Urinary bladder (tissue), 4 donors: Measurements from ENCODE around the gene TRIM3. TPM values are rescaled to one million over a fixed set of nuclear protein-coding genes. Genes with fewer than 3 reads are reported as not detected.
A peak's percentile ranks its signal among the peaks of the same experiment; 100 is the strongest.

Experiments
- DNase-seq: peaks from one replicate; pipeline ENCODE4 v3.0.0-alpha.2; 2015; ENCODE audit errors: extremely low spot score
- H3K27ac ChIP-seq: one replicate; pipeline ENCODE4 v1.5.1; 2013; ENCODE audit warnings: low read depth, mild to moderate bottlenecking, moderate library complexity
- H3K36me3 ChIP-seq: one replicate; pipeline ENCODE4 v1.6.1; 2013; ENCODE audit warnings: mild to moderate bottlenecking, moderate library complexity; ENCODE audit not compliant: insufficient read depth
- H3K4me1 ChIP-seq: one replicate; pipeline ENCODE4 v1.6.1; 2013; ENCODE audit warnings: mild to moderate bottlenecking, moderate library complexity; ENCODE audit not compliant: insufficient read depth
- H3K4me3 ChIP-seq: one replicate; pipeline ENCODE4 v1.5.1; 2013; ENCODE audit warnings: low read depth, low read length
- WGBS: extraction: QIAGEN DNeasy Blood & Tissue Kit; methylation state at CpG from one replicate; pipeline ENCODE4 v1.1.7; 2013; 5-methylcytosine and 5-hydroxymethylcytosine counted together
- polyA plus RNA-seq: library from polyadenylated mRNA; stranded (reverse); fragments of 200-250 nt; gene quantifications from one replicate; pipeline ENCODE4 v1.2.3, GENCODE V29; 2013
- total RNA-seq: library from RNA; depleted of rRNA; stranded (reverse); fragments of >200 nt; gene quantifications from one replicate; pipeline ENCODE4 v1.2.3, GENCODE V29; 2014
- donor health status: healthy with polysubstance abuse.
- donor health status: healthy.

Gene TRIM3
- total and polyA plus RNA-seq, 2 donors: 17.7 to 29.7 TPM

- DNase-seq: no peak
- no peak overlapping the region for H3K4me3 ChIP-seq
- H3K4me1 ChIP-seq: no peaks in the 10 kb centered on the region
- peaks cover 4% of the 10 kb centered on the region for H3K36me3 ChIP-seq
- no peak overlapping the region for H3K27ac ChIP-seq
- WGBS: 84% methylated on average over 6 of the region's 6 CpGs
These were observed 14.6 kb upstream of the TRIM3 start for GRCh38 chr11:6488342-6488741.

- WGBS: 90% methylated on average over 1 of the region's 1 CpG
- DNase-seq: no peak
- H3K4me3 ChIP-seq: no peak overlapping the region
- H3K27ac ChIP-seq: no peak overlapping the region
- H3K4me1 ChIP-seq: no peaks in the 10 kb centered on the region
- peaks cover 4% of the 10 kb centered on the region for H3K36me3 ChIP-seq
These were observed 13.2 kb upstream of the TRIM3 start for GRCh38 chr11:6486938-6487337.

- WGBS: 83% methylated on average over 3 of the region's 3 CpGs
- Histone ChIP-seq H3K36me3 (peaks cover 4% of the 10 kb centered on the region), H3K4me1 (no peaks in the 10 kb centered on the region), H3K27ac (no peak overlapping the region), H3K4me3 (no peak overlapping the region)
- DNase-seq: no peak
These were observed 12.5 kb upstream of the TRIM3 start for GRCh38 chr11:6486256-6486655.

GRCh38 chr11:6485661-6486060 lies 11.9 kb upstream of the TRIM3 start:
- peaks cover 4% of the 10 kb centered on the region for H3K36me3 ChIP-seq
- 94% methylated on average over 3 of the region's 3 CpGs for WGBS
- H3K4me1 ChIP-seq: no peaks in the 10 kb centered on the region
- H3K27ac ChIP-seq: no peak overlapping the region
- no peak overlapping the region for H3K4me3 ChIP-seq
- no peak for DNase-seq

- no peaks in the 10 kb centered on the region for H3K4me1 ChIP-seq
- peaks cover 4% of the 10 kb centered on the region for H3K36me3 ChIP-seq
- no peak overlapping the region for H3K27ac ChIP-seq
- WGBS: 87% methylated on average over 6 of the region's 6 CpGs
- no peak overlapping the region for H3K4me3 ChIP-seq
- DNase-seq: no peak
These were observed 9.3 kb upstream of the TRIM3 start for GRCh38 chr11:6483015-6483414.

- H3K36me3 ChIP-seq: peaks cover 3% of the 10 kb centered on the region
- peak overlapping the region; percentile 68 for H3K4me3 ChIP-seq
- DNase-seq: no peak
- no peak overlapping the region for H3K27ac ChIP-seq
- H3K4me1 ChIP-seq: no peaks in the 10 kb centered on the region
- 81% methylated on average over 4 of the region's 4 CpGs for WGBS
These were observed 8.7 kb upstream of the TRIM3 start for GRCh38 chr11:6482441-6482840.

GRCh38 chr11:6481924-6482275 lies 8.2 kb upstream of the TRIM3 start:
- Histone ChIP-seq H3K4me1 (no peaks in the 10 kb centered on the region), H3K4me3 (peak overlapping the region; percentile 68), H3K36me3 (peaks cover 2% of the 10 kb centered on the region), H3K27ac (peak overlapping the region; percentile 81)
- no peak for DNase-seq
- 6% methylated on average over 13 of the region's 13 CpGs for WGBS

- WGBS: under 1% methylated on average over 66 of the region's 66 CpGs
- peaks cover 2% of the 10 kb centered on the region for H3K36me3 ChIP-seq
- peak within 1 kb of the TSS; percentile 68 for H3K4me3 ChIP-seq
These were observed 7.5 kb upstream of the TRIM3 start, which contains the start of the genes ARFIP2 and TIMM10B for GRCh38 chr11:6481012-6481923. Gene ARFIP2, minus strand, starts transcription at chr11:6481331. Its CDS starts 910 bp downstream, at chr11:6480421. Gene TIMM10B, plus strand, starts transcription at chr11:6481501. Its CDS starts 16 bp downstream, at chr11:6481517.

GRCh38 chr11:6480299-6480914 lies 6.7 kb upstream of the TRIM3 start:
- no peaks in the 10 kb centered on the region for H3K4me1 ChIP-seq
- no peak for DNase-seq
- WGBS: 53% methylated on average over 9 of the region's 9 CpGs
- H3K36me3 ChIP-seq: peaks cover 2% of the 10 kb centered on the region
- peak overlapping the region; percentile 89 for H3K27ac ChIP-seq
- peak overlapping the region; percentile 68 for H3K4me3 ChIP-seq

More at GRCh38 chr11:6481012-6481923, 7.5 kb upstream of the TRIM3 start, which contains the start of the genes ARFIP2 and TIMM10B:
- Histone ChIP-seq H3K4me1 (no peaks in the 10 kb centered on the region), H3K27ac (peak within 1 kb of the TSS; percentile 89)
- DNase-seq: peak; percentile 95

GRCh38 chr11:6476571-6476970 lies 2.8 kb upstream of the TRIM3 start:
- WGBS: 88% methylated on average over 4 of the region's 4 CpGs
- no peak overlapping the region for H3K4me3 ChIP-seq
- H3K4me1 ChIP-seq: no peaks in the 10 kb centered on the region
- no peak overlapping the region for H3K27ac ChIP-seq
- no peaks in the 10 kb centered on the region for H3K36me3 ChIP-seq
- no peak for DNase-seq

GRCh38 chr11:6475936-6476335 lies 2.2 kb upstream of the TRIM3 start:
- 63% methylated on average over 5 of the region's 5 CpGs for WGBS
- Histone ChIP-seq H3K4me1 (no peaks in the 10 kb centered on the region), H3K4me3 (no peak overlapping the region), H3K27ac (no peak overlapping the region), H3K36me3 (no peaks in the 10 kb centered on the region)
- no peak for DNase-seq

GRCh38 chr11:6474806-6475500 lies 1.2 kb upstream of the TRIM3 start:
- 65% methylated on average over 3 of the region's 3 CpGs for WGBS

GRCh38 chr11:6474413-6474792 lies 662 bp upstream of the TRIM3 start:
- WGBS: 17% methylated on average over 7 of the region's 7 CpGs
- H3K4me1 ChIP-seq: no peaks in the 10 kb centered on the region
- no peak for DNase-seq
- H3K27ac ChIP-seq: peak overlapping the region; percentile 95
- peak overlapping the region; percentile 72 for H3K4me3 ChIP-seq
- no peaks in the 10 kb centered on the region for H3K36me3 ChIP-seq

More at GRCh38 chr11:6474806-6475500, 1.2 kb upstream of the TRIM3 start:
- Histone ChIP-seq H3K4me1 (no peaks in the 10 kb centered on the region), H3K36me3 (no peaks in the 10 kb centered on the region), H3K27ac (no peak overlapping the region), H3K4me3 (no peak overlapping the region)
- DNase-seq: no peak
